HG03521 (cell line): ENCODE results near the gene CDH5.

Experiments used
- ATAC-seq: cut with Tn5 transposase; IDR thresholded peaks from one replicate; pipeline ENCODE4 v1.9.1; 2021; ENCODE audit warnings: mild to moderate bottlenecking, moderate library complexity; ENCODE audit not compliant: unreplicated experiment

CDH5 gene

GRCh38 chr16:66352304-66352703, 14.2 kb upstream of the CDH5 start:
- no peak for ATAC-seq

- ATAC-seq = no peak
These were observed 13.4 kb upstream of the CDH5 start for GRCh38 chr16:66353055-66353454.

GRCh38 chr16:66354034-66354909, 12.2 kb upstream of the CDH5 start:
- ATAC-seq = no peak

GRCh38 chr16:66355526-66355925, 11.0 kb upstream of the CDH5 start:
- no peak for ATAC-seq

- ATAC-seq = no peak
These were observed 9.0 kb upstream of the CDH5 start for GRCh38 chr16:66357523-66357928.

- no peak for ATAC-seq
These were observed 8.3 kb upstream of the CDH5 start for GRCh38 chr16:66358231-66358630.

- no peak for ATAC-seq
These were observed 7.5 kb upstream of the CDH5 start for GRCh38 chr16:66359012-66359411.

GRCh38 chr16:66359811-66360608, 6.5 kb upstream of the CDH5 start:
- ATAC-seq = no peak

GRCh38 chr16:66360624-66361324, 5.7 kb upstream of the CDH5 start:
- ATAC-seq = no peak

GRCh38 chr16:66361604-66362135, 4.8 kb upstream of the CDH5 start:
- ATAC-seq = no peak

- ATAC-seq = no peak
These were observed 3.2 kb upstream of the CDH5 start for GRCh38 chr16:66363211-66363777.

GRCh38 chr16:66364117-66364958, 2.2 kb upstream of the CDH5 start:
- no peak for ATAC-seq

- no peak for ATAC-seq
These were observed 1.6 kb upstream of the CDH5 start for GRCh38 chr16:66364959-66365306.

- ATAC-seq = no peak
These were observed 840 bp upstream of the CDH5 start for GRCh38 chr16:66365651-66366050.

- ATAC-seq = no peak
These were observed 1.7 kb downstream of the CDH5 start for GRCh38 chr16:66367968-66368891.

- no peak for ATAC-seq
These were observed 2.6 kb downstream of the CDH5 start for GRCh38 chr16:66369055-66369592.

GRCh38 chr16:66370786-66371684, 4.5 kb downstream of the CDH5 start:
- ATAC-seq = no peak
